PC-3 (cell line): Measurements from ENCODE around the gene TOMM40L. TPM values are rescaled to one million over a fixed set of nuclear protein-coding genes. Genes with fewer than 3 reads are reported as not detected.
A peak's percentile ranks its signal among the peaks of the same experiment; 100 is the strongest.

Experiments used
- ATAC-seq: fragments of 200-7000 bp; cut with Tn5 transposase; 2 replicates; pipeline ENCODE4 v1.9.1; 2020; ENCODE audit warnings: mild to moderate bottlenecking, moderate library complexity
- BruUV-seq: library from RNA; stranded (reverse); fragments of 400-500 nt; replicated peaks from 2 replicates; lab custom pipeline; 2021; lab: Mats Ljungman, UMichigan
- CTCF ChIA-PET: fragments of 300-600 bp; sonication (Branson Sonifier 250); formaldehyde crosslinking; loops from one replicate; lab custom pipeline; 2022; ENCODE audit warnings: antibody characterized with exemption; lab: Charles Lee
- POLR2A ChIA-PET: fragments of 300-600 bp; sonication (Branson Sonifier 250); formaldehyde crosslinking; loops from one replicate; lab custom pipeline; 2022; ENCODE audit warnings: antibody characterized with exemption; ENCODE audit not compliant: unreplicated experiment; lab: Charles Lee
- DNase-seq: peaks from one replicate; pipeline ENCODE4 v3.0.0-alpha.2; 2015
- H2AFZ ChIP-seq: fragments of 300-600 bp; sonication (generic); 2 replicates; pipeline ENCODE4 v1.6.0; 2016; ENCODE audit warnings: antibody characterized with exemption, low read length
- H3F3A ChIP-seq: fragments of 300-600 bp; sonication (generic); one replicate; pipeline ENCODE4 v1.6.0; 2017; ENCODE audit warnings: antibody characterized with exemption, low read length, control low read depth, mild to moderate bottlenecking; ENCODE audit not compliant: unreplicated experiment
- H3K27ac ChIP-seq: fragments of 300-600 bp; sonication (generic); 2 replicates; pipeline ENCODE4 v1.5.1; 2016; ENCODE audit warnings: mild to moderate bottlenecking, low read length
- H3K27me3 ChIP-seq: fragments of 300-600 bp; sonication (generic); 2 replicates; pipeline ENCODE4 v1.6.1; 2016; ENCODE audit warnings: low read length, mixed read lengths
- H3K36me3 ChIP-seq: fragments of 300-600 bp; sonication (generic); 2 replicates; pipeline ENCODE4 v1.6.1; 2016; ENCODE audit warnings: low read depth, mixed run types, low read length, mixed read lengths
- H3K4me1 ChIP-seq: fragments of 300-600 bp; sonication (generic); 2 replicates; pipeline ENCODE4 v1.5.1; 2016; ENCODE audit warnings: low read length; ENCODE audit not compliant: insufficient read depth
- H3K4me2 ChIP-seq: fragments of 300-600 bp; sonication (generic); 2 replicates; pipeline ENCODE4 v1.6.0; 2016; ENCODE audit warnings: low read length
- H3K4me3 ChIP-seq: fragments of 300-600 bp; sonication (generic); 2 replicates; pipeline ENCODE4 v1.5.1; 2016; ENCODE audit warnings: mild to moderate bottlenecking, low read length, mixed read lengths
- H3K79me2 ChIP-seq: fragments of 300-600 bp; sonication (generic); 2 replicates; pipeline ENCODE4 v1.6.1; 2017; ENCODE audit warnings: low read length, mixed read lengths
- H3K9ac ChIP-seq: fragments of 300-600 bp; sonication (generic); 2 replicates; pipeline ENCODE4 v1.6.0; 2016; ENCODE audit warnings: mild to moderate bottlenecking, low read length
- H3K9me2 ChIP-seq: fragments of 300-600 bp; sonication (generic); replicated peaks from 2 replicates; pipeline ENCODE4 v1.6.1; 2016; ENCODE audit warnings: mixed run types, low read length, mixed read lengths
- H3K9me3 ChIP-seq: fragments of 300-600 bp; sonication (generic); 2 replicates; pipeline ENCODE4 v1.6.1; 2016; ENCODE audit warnings: low read length, mixed read lengths
- H4K20me1 ChIP-seq: fragments of 300-600 bp; sonication (generic); 2 replicates; pipeline ENCODE4 v1.6.1; 2016; ENCODE audit warnings: low read length, mixed read lengths
- EZH2 ChIP-seq: fragments of 300-600 bp; sonication (generic); IDR thresholded peaks from one replicate; pipeline ENCODE4 v1.6.1; 2017; ENCODE audit warnings: antibody characterized with exemption, mild to moderate bottlenecking, low read length; ENCODE audit not compliant: unreplicated experiment
- EZH2phosphoT487 ChIP-seq: fragments of 300-600 bp; sonication (generic); IDR thresholded peaks from 2 replicates; pipeline ENCODE4 v1.6.1; 2018; ENCODE audit warnings: mild to moderate bottlenecking, antibody characterized with exemption, low read length, borderline replicate concordance
- intact Hi-C: fragments of 100-400 bp; cut with micrococcal nuclease; formaldehyde crosslinking; loops from 2 replicates; pipeline ENCODE4 v1.9.0; 2023
- total RNA-seq: library from RNA; depleted of rRNA; stranded (reverse); fragments of >200 nt; gene quantifications from 2 replicates; pipeline ENCODE4 v1.2.3, GENCODE V29; 2014
- TF ChIP-seq, protein P1 (sequence below): fragments of 300-600 bp; sonication (generic); conservative IDR thresholded peaks from 2 replicates; pipeline ENCODE4 v1.5.1; 2017; ENCODE audit warnings: antibody characterized with exemption, low read depth, mild to moderate bottlenecking, low read length

Gene TOMM40L
- total RNA-seq, 1 experiment from 2014 or later: 23.2 TPM

DNA sequence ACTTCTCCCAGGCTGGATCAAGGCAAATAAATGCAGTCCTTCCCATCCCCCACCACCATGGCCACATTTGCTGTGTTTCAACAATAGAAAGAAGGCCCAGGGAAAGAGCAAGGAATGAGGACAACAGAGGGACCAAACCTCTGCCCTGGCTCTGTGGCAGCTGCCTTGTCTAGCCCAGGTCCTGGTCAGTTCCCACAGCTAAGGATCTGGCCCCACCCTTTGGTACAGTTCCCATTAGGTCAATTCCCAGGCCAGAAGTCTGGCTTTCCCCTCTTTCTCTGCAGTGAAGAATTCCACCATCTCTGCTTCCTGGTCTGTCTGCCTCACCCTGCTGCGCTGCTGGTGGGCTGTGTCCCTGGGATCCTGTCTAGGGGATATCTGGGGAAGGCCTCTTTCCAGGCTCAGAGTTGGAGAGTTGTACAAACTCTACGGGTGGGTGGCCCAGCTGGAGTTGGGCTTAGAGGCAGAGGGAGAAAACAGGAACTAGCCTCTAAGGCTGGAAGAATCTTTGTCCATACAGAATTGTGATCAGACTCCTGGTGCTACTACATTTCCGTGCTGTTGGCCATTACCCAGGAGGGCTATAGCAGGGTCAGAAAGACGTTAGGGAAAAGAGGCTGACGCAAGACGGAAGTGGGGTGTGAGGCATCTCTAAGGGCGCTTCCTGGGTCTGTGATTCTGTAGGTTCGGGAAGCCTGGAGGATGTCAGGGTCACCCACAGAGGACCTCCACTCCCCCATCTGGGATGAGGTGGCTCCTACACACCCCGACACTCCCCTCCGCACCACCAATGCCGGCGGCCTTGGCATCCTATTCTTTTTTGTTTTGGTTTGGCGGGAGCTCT lies 24.6 kb upstream of the TOMM40L start:
- H4K20me1 ChIP-seq: no peaks in the 10 kb centered on the region
- TSS peak; percentile 97 for BruUV-seq
- peak overlapping the region; percentile 60 for H3K27ac ChIP-seq
- no peaks in the 10 kb centered on the region for H3K9me2 ChIP-seq
- intact Hi-C loops: no loop called here
- ATAC-seq (no peak), DNase-seq (no peak)
- H3K4me1 ChIP-seq: peaks cover 26% of the 10 kb centered on the region
- H3K9ac ChIP-seq: peak overlapping the region; percentile 90
- no peaks in the 10 kb centered on the region for H3K9me3 ChIP-seq
- no peaks in the 10 kb centered on the region for H3F3A ChIP-seq
- TF ChIP-seq, protein P1, sequence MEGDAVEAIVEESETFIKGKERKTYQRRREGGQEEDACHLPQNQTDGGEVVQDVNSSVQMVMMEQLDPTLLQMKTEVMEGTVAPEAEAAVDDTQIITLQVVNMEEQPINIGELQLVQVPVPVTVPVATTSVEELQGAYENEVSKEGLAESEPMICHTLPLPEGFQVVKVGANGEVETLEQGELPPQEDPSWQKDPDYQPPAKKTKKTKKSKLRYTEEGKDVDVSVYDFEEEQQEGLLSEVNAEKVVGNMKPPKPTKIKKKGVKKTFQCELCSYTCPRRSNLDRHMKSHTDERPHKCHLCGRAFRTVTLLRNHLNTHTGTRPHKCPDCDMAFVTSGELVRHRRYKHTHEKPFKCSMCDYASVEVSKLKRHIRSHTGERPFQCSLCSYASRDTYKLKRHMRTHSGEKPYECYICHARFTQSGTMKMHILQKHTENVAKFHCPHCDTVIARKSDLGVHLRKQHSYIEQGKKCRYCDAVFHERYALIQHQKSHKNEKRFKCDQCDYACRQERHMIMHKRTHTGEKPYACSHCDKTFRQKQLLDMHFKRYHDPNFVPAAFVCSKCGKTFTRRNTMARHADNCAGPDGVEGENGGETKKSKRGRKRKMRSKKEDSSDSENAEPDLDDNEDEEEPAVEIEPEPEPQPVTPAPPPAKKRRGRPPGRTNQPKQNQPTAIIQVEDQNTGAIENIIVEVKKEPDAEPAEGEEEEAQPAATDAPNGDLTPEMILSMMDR: no peak
- no peak for TF ChIP-seq EZH2phosphoT487
- TF ChIP-seq EZH2: no peak
- CTCF ChIA-PET: interaction anchor here (1.1 to 2.0 kb wide), 2 partner anchors 19 to 24 kb away, joined by 3 to 13 read pairs; partner anchors contain the start of gene TOMM40L
- peaks cover 29% of the 10 kb centered on the region for H3K79me2 ChIP-seq
- H3K4me2 ChIP-seq: peak overlapping the region; percentile 85
- peak overlapping the region; percentile 81 for H3K4me3 ChIP-seq
- peak overlapping the region; percentile 79 for H2AFZ ChIP-seq
- no peaks in the 10 kb centered on the region for H3K27me3 ChIP-seq
- peaks cover 15% of the 10 kb centered on the region; the same call in 1 of the 2 replicates for H3K36me3 ChIP-seq
- POLR2A ChIA-PET: interaction anchor here (0.6 to 1.0 kb wide), 2 partner anchors 213 to 231 kb away, joined by 4 to 11 read pairs; no protein-coding TSS in a partner anchor

GRCh38 chr1:161201836-161202712 lies 23.8 kb upstream of the TOMM40L start, which contains the start of gene NDUFS2:
TSS of gene NDUFS2 (plus strand) at chr1:161202367. CDS start at chr1:161202386, 19 bp downstream.
- Histone ChIP-seq H3K36me3 (peaks cover 23% of the 10 kb centered on the region; the same call in 1 of the 2 replicates), H3K27ac (peak within 1 kb of the TSS; percentile 60), H3K4me2 (peak within 1 kb of the TSS; percentile 85), H3K4me1 (peaks cover 26% of the 10 kb centered on the region), H3K9me3 (no peaks in the 10 kb centered on the region), H3F3A (no peaks in the 10 kb centered on the region), H3K27me3 (no peaks in the 10 kb centered on the region), H3K79me2 (peaks cover 29% of the 10 kb centered on the region), H4K20me1 (no peaks in the 10 kb centered on the region), H3K4me3 (peak within 1 kb of the TSS; percentile 81), H2AFZ (peak within 1 kb of the TSS; percentile 79), H3K9ac (peak within 1 kb of the TSS; percentile 90), H3K9me2 (no peaks in the 10 kb centered on the region)
- intact Hi-C loops: loop anchor here (1.0 kb wide), 1 partner anchor 23 kb away; no protein-coding TSS in a partner anchor
- peak; percentile 96 for ATAC-seq
- TF ChIP-seq, protein P1: peak; percentile 59
- no peak for TF ChIP-seq EZH2phosphoT487
- BruUV-seq: no TSS peak
- ChIA-PET POLR2A (interaction anchor here (0.6 to 1.0 kb wide), 4 partner anchors 181 to 230 kb away, joined by 4 to 11 read pairs (median 7); partner anchors contain the start of gene F11R), CTCF (interaction anchor here (1.1 to 2.0 kb wide), 2 partner anchors 20 to 24 kb away, joined by 3 to 13 read pairs; partner anchors contain the start of gene TOMM40L)
- peak; percentile 99 for DNase-seq
